ENCODE results near the gene GATM. TPM values are rescaled to one million over a fixed set of nuclear protein-coding genes. Genes with fewer than 3 reads are reported as not detected.

The GATM gene
- total RNA-seq, 4 donors from 2014 or later, result 20.6 to 62.3 (median 51.0) TPM

DNA sequence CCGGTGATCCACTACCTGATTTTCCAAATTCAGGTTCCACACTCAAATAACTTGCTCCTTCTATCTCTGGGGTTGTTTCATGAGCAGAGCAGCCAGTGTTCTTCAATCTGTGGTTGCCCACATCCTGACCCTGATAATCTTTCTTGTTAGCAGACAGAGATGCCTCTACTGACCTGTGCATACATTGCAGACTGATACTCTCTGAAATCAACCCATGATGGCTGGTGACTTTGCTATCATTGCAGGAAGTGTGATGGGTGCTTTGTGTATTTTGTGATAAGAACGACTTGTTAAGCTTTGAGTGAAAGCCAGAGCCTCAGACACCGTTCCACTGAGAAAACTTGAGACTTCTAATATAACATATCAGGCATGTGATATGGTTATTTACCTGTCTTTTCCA lies 39.9 kb downstream of the GATM start:
- intact Hi-C loops (cut with DNase I), result no loop called here
- TF ChIP-seq, protein P1, sequence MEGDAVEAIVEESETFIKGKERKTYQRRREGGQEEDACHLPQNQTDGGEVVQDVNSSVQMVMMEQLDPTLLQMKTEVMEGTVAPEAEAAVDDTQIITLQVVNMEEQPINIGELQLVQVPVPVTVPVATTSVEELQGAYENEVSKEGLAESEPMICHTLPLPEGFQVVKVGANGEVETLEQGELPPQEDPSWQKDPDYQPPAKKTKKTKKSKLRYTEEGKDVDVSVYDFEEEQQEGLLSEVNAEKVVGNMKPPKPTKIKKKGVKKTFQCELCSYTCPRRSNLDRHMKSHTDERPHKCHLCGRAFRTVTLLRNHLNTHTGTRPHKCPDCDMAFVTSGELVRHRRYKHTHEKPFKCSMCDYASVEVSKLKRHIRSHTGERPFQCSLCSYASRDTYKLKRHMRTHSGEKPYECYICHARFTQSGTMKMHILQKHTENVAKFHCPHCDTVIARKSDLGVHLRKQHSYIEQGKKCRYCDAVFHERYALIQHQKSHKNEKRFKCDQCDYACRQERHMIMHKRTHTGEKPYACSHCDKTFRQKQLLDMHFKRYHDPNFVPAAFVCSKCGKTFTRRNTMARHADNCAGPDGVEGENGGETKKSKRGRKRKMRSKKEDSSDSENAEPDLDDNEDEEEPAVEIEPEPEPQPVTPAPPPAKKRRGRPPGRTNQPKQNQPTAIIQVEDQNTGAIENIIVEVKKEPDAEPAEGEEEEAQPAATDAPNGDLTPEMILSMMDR (IDR thresholded peaks at IDR 0.05), result no peak
- TF ChIP-seq POLR2A (IDR thresholded peaks at IDR 0.05), result no peak
- DNase-seq, result no peak
- no peaks in the 10 kb centered on the region for H3K27me3 ChIP-seq
- peaks cover 1 to 4% of the 10 kb centered on the region in 2 donors for H3K4me1 ChIP-seq
- no peaks in the 10 kb centered on the region for H3K9me3 ChIP-seq
- no peaks in the 10 kb centered on the region for H3K36me3 ChIP-seq
- no peak overlapping the region for H3K4me3 ChIP-seq (replicated peaks in 1 of 3)
- H3K27ac ChIP-seq, result no peak overlapping the region
- WGBS, 2 donors, result 55 to 59% methylated on average over 3 of the region's 3 CpGs

DNA sequence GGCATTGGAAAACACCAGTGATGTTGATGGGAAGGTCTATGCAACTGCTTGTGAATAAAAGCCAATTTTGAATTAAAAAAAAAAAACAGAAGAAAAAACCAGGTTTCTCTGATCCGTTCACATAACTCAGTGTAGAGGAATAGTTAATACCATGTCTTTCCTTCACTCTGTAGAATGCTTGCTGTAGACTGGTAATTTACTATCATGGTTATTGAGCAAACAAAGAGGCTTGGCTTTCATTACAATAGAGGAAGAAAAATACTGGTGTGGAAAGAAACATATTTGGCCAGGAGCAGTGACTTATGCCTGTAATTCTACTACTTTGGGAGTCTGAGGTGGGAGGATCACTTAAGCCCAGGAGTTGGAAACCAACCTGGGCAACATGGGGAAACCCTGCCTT lies 41.1 kb downstream of the GATM start:
- intact Hi-C loops (cut with DNase I), result no loop called here
- no peaks in the 10 kb centered on the region for H3K27me3 ChIP-seq

DNA sequence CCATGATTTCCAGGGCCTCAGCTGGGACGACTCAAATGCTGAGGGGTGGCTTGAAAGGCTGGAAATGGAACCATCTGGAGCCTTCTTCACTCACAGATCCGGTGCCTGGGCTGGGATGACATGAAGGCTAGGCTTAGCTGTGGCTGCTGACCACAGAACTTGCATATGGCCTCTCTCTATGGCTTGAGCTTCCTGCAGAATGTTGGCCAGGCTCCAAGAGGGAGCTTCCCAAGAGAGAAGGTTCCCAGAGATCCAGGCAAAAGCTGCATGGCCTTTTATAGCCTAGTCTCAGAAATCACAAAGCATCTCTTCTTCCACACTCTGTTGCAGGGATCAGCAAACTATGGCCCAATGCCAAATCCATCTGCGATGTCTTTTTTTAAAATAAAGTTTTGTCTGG lies 44.8 kb downstream of the GATM start:
- Histone ChIP-seq H3K4me3 (replicated peaks in 1 of 3) (no peak overlapping the region), H3K9me3 (no peaks in the 10 kb centered on the region), H3K27me3 (no peaks in the 10 kb centered on the region), H3K4me1 (peaks cover 0 to 4% of the 10 kb centered on the region in 2 donors), H3K27ac (no peak overlapping the region), H3K36me3 (no peaks in the 10 kb centered on the region)
- DNase-seq, result no peak
- TF ChIP-seq POLR2A (IDR thresholded peaks at IDR 0.05), result no peak
- TF ChIP-seq, protein P1 (IDR thresholded peaks at IDR 0.05), result no peak
- 35 to 64% methylated on average over 3 of the region's 3 CpGs for WGBS, 2 donors
- intact Hi-C loops (cut with DNase I), result no loop called here

More for the DNA sequence above, 41.1 kb downstream of the GATM start:
- DNase-seq, result no peak
- TF ChIP-seq, protein P1 (IDR thresholded peaks at IDR 0.05), result no peak
- TF ChIP-seq POLR2A (IDR thresholded peaks at IDR 0.05), result no peak
- WGBS, 2 donors, result 83 to 88% methylated on average over 1 of the region's 1 CpG
- Histone ChIP-seq H3K4me1 (peaks cover 0 to 4% of the 10 kb centered on the region in 2 donors), H3K27ac (no peak overlapping the region), H3K4me3 (replicated peaks in 1 of 3) (no peak overlapping the region), H3K9me3 (no peaks in the 10 kb centered on the region), H3K36me3 (no peaks in the 10 kb centered on the region)

DNA sequence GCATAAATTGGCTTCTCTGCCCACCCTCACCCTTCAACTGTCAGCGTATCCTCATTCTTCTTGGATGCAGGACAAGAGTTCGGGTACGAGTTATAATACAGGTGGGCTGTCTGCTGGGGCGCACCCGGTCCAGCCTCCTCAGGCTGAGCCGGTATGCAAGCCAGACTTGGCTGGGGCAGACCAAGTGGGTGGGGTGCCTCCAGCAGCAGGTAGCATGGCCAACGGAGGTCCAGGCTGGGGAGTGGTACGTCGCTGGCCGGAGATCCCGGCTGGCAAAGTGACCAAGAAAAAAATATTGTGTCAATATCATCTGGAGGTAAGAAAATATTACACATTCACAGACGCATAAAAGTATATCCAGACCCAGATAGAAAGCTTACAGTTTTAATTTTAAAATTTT lies 45.6 kb downstream of the GATM start:
- no peak for DNase-seq
- WGBS, 2 donors, result 96 to 99% methylated on average over 12 of the region's 12 CpGs
- Histone ChIP-seq H3K4me3 (replicated peaks in 1 of 3) (no peak overlapping the region), H3K27me3 (no peaks in the 10 kb centered on the region), H3K4me1 (peaks cover 0 to 4% of the 10 kb centered on the region in 2 donors), H3K36me3 (no peaks in the 10 kb centered on the region), H3K27ac (no peak overlapping the region), H3K9me3 (no peaks in the 10 kb centered on the region)
- TF ChIP-seq, protein P1 (IDR thresholded peaks at IDR 0.05), result no peak
- TF ChIP-seq POLR2A (IDR thresholded peaks at IDR 0.05), result no peak
- intact Hi-C loops (cut with DNase I), result no loop called here

DNA sequence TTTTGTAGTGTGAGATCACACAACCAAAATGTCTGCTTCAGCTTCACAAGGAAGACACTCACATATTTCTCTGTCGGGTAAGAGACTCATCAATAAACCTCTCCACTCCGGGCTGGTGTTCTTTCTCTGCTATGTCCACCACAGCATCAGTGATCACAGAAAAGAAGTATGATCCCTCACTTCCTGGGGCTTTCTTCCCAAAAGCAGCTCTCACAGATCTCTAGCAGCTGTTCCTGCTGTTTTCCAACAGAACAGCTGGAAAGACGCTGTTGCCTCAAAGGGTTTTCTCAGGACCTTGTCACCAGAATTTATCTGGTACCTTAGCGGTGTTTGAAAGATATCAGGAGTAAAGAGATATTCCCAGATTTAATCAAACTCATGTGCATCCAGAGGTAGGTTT lies 46.4 kb downstream of the GATM start:
- WGBS, 2 donors, result 79 to 81% methylated on average over 4 of the region's 4 CpGs
- TF ChIP-seq, protein P1 (IDR thresholded peaks at IDR 0.05), result no peak
- TF ChIP-seq POLR2A (IDR thresholded peaks at IDR 0.05), result no peak
- no peak overlapping the region for H3K27ac ChIP-seq

More for the DNA sequence above, 46.4 kb downstream of the GATM start:
- no peaks in the 10 kb centered on the region for H3K36me3 ChIP-seq
- intact Hi-C loops (cut with DNase I), result no loop called here
- no peaks in the 10 kb centered on the region for H3K9me3 ChIP-seq
- peaks cover 0 to 4% of the 10 kb centered on the region in 2 donors for H3K4me1 ChIP-seq
- H3K4me3 ChIP-seq (replicated peaks in 1 of 3), result no peak overlapping the region
- DNase-seq, result no peak
- no peaks in the 10 kb centered on the region for H3K27me3 ChIP-seq

All from thyroid gland (tissue), 4 donors.